K562 (cell line): ENCODE results near the gene ZDHHC8. TPM values are rescaled to one million over a fixed set of nuclear protein-coding genes. Genes with fewer than 3 reads are reported as not detected.
A peak's percentile ranks its signal among the peaks of the same experiment; 100 is the strongest.

ENCODE experiments used
- ARNT ChIP-seq, 2 experiments: fragments of 450-650 bp; IDR thresholded peaks; 2 replicates each; pipeline ENCODE4 v1.6.1; 2016; ENCODE audit warnings: mild to moderate bottlenecking in 1 of 2
- CBFB ChIP-seq: sonication (generic); formaldehyde crosslinking; IDR thresholded peaks from 2 replicates; pipeline ENCODE4 v1.4.0; 2020; ENCODE audit warnings: mild to moderate bottlenecking, missing genetic modification reagents
- ELF4 ChIP-seq: fragments of 450-650 bp; formaldehyde crosslinking; IDR thresholded peaks from 2 replicates; pipeline ENCODE4 v1.4.0; 2022; ENCODE audit warnings: missing genetic modification characterization
- FIP1L1 ChIP-seq: fragments of 200-400 bp; formaldehyde crosslinking; IDR thresholded peaks from 2 replicates; pipeline ENCODE4 v1.6.1; 2018; ENCODE audit warnings: mild to moderate bottlenecking, low read depth, low read length; ENCODE audit not compliant: poor library complexity, severe bottlenecking
- KLF13 ChIP-seq: fragments of 450-650 bp; IDR thresholded peaks from 2 replicates; pipeline ENCODE4 v1.6.1; 2016; ENCODE audit warnings: missing genetic modification characterization, low read depth, mild to moderate bottlenecking, missing compliant biosample characterization, moderate library complexity, borderline replicate concordance
- NFE2 ChIP-seq: IDR thresholded peaks from 2 replicates; pipeline ENCODE4 v1.6.1; 2014; ENCODE audit warnings: antibody characterized with exemption, low read depth
- NUFIP1 ChIP-seq: fragments of 450-650 bp; IDR thresholded peaks from 2 replicates; pipeline ENCODE4 v1.6.1; 2018; ENCODE audit not compliant: partially characterized antibody
- PHB ChIP-seq: fragments of 250-450 bp; sonication (Bioruptor Pico); IDR thresholded peaks from 2 replicates; pipeline ENCODE4 v1.5.0; 2021
- RBFOX2 ChIP-seq: fragments of 200-400 bp; formaldehyde crosslinking; IDR thresholded peaks from 2 replicates; pipeline ENCODE4 v1.6.1; 2017; ENCODE audit warnings: low read depth, mild to moderate bottlenecking, low read length, moderate library complexity
- RFX1 ChIP-seq: fragments of 450-650 bp; IDR thresholded peaks from 2 replicates; pipeline ENCODE4 v1.6.1; 2016; ENCODE audit warnings: mild to moderate bottlenecking, moderate library complexity
- RFX7 ChIP-seq: fragments of 250-450 bp; sonication (Bioruptor Pico); IDR thresholded peaks from 2 replicates; pipeline ENCODE4 v1.5.1; 2021; ENCODE audit warnings: mild to moderate bottlenecking
- SMARCA5 ChIP-seq: fragments of 450-650 bp; IDR thresholded peaks from 2 replicates; pipeline ENCODE4 v1.6.1; 2016
- TBL1XR1 ChIP-seq, 2 experiments: IDR thresholded peaks; 2 replicates each; pipeline ENCODE4 v1.6.1; 2012; ENCODE audit warnings: improper control_type of control experiment in 2 of 2, low read length in 2 of 2, mild to moderate bottlenecking in 1 of 2
- ZKSCAN8 ChIP-seq: fragments of 200-800 bp; sonication (Bioruptor generic); IDR thresholded peaks from 2 replicates; pipeline ENCODE4 v1.6.1; 2016; ENCODE audit warnings: missing genetic modification characterization, missing compliant biosample characterization
- ZNF133 ChIP-seq: fragments of 250-450 bp; sonication (Bioruptor Pico); IDR thresholded peaks from 2 replicates; pipeline ENCODE4 v1.4.0; 2020; ENCODE audit warnings: mild to moderate bottlenecking
- ZNF146 ChIP-seq: IDR thresholded peaks from one replicate; pipeline ENCODE4 v1.6.1; 2018; ENCODE audit warnings: missing compliant biosample characterization; ENCODE audit not compliant: unreplicated experiment
- ZSCAN29 ChIP-seq: fragments of 450-650 bp; IDR thresholded peaks from 2 replicates; pipeline ENCODE4 v1.6.1; 2017
- polyA plus RNA-seq, 8 experiments: library from polyadenylated mRNA; depleted of rRNA in 4 of 8; stranded (reverse) in 5 of 8; unstranded in 3 of 8; fragments of >200 nt; fragmentation: Nextera tagmentation in 2 of 8; fragmentation: Illumina TruSeq in 1 of 8; extraction: Ambion mirVana in 2 of 8; extraction: Trizol in 1 of 8; gene quantifications; 2 replicates each; pipeline versions ENCODE4 v1.2.1 to v1.2.3, GENCODE V29; 2011 to 2014; ENCODE audit warnings: inconsistent platforms in 1 of 8, missing spikeins in 1 of 8
- total RNA-seq, 7 experiments: library from RNA; depleted of rRNA in 6 of 7; stranded (reverse); fragments of >200 nt in 6 of 7; fragmentation: Illumina TruSeq in 2 of 7; extraction: Trizol in 2 of 7; gene quantifications; 2 replicates each; pipeline versions ENCODE4 v1.2.1 to v1.2.3, GENCODE V29; 2011 to 2021; ENCODE audit warnings: low replicate concordance in 1 of 7
- TF ChIP-seq, protein P1 (sequence below), 2 experiments: fragments of 450-650 bp in 1 of 2; IDR thresholded peaks; 2 replicates each; pipeline ENCODE4 v1.6.1; 2011 to 2017; ENCODE audit warnings: low read depth in 2 of 2, antibody characterized with exemption in 1 of 2, borderline replicate concordance in 1 of 2, low read length in 1 of 2, mild to moderate bottlenecking in 1 of 2, mixed read lengths in 1 of 2; ENCODE audit not compliant: control insufficient read depth in 1 of 2
- TF ChIP-seq, protein P2 (sequence below), 2 experiments: fragments of 150-350 bp in 1 of 2; IDR thresholded peaks; 2 replicates each; pipeline ENCODE4 v1.6.1; 2012 to 2016; ENCODE audit warnings: low read depth in 2 of 2, low read length in 2 of 2, mild to moderate bottlenecking in 1 of 2, moderate library complexity in 1 of 2
- TF ChIP-seq, protein P3 (sequence below): fragments of 250-450 bp; sonication (Bioruptor Pico); IDR thresholded peaks from 2 replicates; pipeline ENCODE4 v1.5.0; 2020; ENCODE audit warnings: mild to moderate bottlenecking, borderline replicate concordance

ZDHHC8 gene
- total and polyA plus RNA-seq, 9 of the 15 experiments (the other 6 are each of a cell fraction or from before 2014, with no cell fraction given): 0.04 to 109 (median 16.4) TPM

DNA sequence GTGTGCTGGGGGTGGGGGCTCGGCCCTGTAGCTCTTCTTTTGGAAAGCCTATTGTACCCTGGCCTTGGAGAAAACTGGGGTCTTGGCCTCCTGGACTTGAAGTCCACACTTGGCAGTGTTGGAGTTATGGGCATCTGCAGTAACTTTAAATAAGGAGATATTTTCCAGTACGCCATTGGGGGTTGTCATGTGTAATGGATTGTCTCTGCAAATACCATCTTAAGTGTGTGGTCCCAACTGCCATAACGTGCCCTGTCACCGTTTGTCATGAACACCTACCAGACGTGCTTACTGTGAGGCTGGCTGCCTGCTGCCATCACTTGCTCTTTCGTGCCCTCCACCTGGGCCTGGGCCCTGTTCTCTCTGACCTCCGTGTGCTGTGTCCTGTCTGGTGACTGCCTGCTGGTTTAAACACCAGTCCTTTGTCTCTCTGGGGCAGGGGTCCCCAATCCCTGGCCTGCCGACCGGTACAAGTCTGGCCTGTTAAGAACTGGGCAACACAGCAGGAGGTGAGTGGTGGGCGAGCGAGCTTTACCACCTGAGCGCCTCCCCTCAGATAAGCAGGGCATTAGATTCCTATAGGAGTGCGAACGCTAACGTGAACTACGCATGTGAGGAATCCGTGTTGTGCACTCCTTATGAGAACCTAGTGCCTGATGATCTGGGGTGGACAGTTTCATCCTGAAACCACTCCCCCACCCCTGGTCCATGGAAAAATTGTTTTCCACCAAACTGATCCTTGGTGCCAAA, 3.6 kb upstream of the ZDHHC8 start (continued):
- no peak for TF ChIP-seq ZKSCAN8 (CRISPR knock-in tag)
- peak; percentile 78 for TF ChIP-seq NUFIP1
- no peak for TF ChIP-seq PHB (CRISPR knock-in tag)
- TF ChIP-seq ZNF146: no peak
- TF ChIP-seq, protein P1, sequence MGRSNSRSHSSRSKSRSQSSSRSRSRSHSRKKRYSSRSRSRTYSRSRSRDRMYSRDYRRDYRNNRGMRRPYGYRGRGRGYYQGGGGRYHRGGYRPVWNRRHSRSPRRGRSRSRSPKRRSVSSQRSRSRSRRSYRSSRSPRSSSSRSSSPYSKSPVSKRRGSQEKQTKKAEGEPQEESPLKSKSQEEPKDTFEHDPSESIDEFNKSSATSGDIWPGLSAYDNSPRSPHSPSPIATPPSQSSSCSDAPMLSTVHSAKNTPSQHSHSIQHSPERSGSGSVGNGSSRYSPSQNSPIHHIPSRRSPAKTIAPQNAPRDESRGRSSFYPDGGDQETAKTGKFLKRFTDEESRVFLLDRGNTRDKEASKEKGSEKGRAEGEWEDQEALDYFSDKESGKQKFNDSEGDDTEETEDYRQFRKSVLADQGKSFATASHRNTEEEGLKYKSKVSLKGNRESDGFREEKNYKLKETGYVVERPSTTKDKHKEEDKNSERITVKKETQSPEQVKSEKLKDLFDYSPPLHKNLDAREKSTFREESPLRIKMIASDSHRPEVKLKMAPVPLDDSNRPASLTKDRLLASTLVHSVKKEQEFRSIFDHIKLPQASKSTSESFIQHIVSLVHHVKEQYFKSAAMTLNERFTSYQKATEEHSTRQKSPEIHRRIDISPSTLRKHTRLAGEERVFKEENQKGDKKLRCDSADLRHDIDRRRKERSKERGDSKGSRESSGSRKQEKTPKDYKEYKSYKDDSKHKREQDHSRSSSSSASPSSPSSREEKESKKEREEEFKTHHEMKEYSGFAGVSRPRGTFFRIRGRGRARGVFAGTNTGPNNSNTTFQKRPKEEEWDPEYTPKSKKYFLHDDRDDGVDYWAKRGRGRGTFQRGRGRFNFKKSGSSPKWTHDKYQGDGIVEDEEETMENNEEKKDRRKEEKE (IDR thresholded peaks at IDR 0.05; ENCODE audit: borderline replicate concordance in 1 of 2, control insufficient read depth in 1 of 2, low read depth in 2 of 2, low read length in 1 of 2): peak in 1 of 2 experiments; percentile 16; a peak in 1 of 4 replicates
- TF ChIP-seq RFX1: no peak
- no peak for TF ChIP-seq ZNF133 (CRISPR knock-in tag)
- TF ChIP-seq KLF13 (tag): 0 out of 2 replicates have a peak, but pooled peaks have one; percentile 10
- TF ChIP-seq RFX7: peak; percentile 82
- TF ChIP-seq, protein P2, sequence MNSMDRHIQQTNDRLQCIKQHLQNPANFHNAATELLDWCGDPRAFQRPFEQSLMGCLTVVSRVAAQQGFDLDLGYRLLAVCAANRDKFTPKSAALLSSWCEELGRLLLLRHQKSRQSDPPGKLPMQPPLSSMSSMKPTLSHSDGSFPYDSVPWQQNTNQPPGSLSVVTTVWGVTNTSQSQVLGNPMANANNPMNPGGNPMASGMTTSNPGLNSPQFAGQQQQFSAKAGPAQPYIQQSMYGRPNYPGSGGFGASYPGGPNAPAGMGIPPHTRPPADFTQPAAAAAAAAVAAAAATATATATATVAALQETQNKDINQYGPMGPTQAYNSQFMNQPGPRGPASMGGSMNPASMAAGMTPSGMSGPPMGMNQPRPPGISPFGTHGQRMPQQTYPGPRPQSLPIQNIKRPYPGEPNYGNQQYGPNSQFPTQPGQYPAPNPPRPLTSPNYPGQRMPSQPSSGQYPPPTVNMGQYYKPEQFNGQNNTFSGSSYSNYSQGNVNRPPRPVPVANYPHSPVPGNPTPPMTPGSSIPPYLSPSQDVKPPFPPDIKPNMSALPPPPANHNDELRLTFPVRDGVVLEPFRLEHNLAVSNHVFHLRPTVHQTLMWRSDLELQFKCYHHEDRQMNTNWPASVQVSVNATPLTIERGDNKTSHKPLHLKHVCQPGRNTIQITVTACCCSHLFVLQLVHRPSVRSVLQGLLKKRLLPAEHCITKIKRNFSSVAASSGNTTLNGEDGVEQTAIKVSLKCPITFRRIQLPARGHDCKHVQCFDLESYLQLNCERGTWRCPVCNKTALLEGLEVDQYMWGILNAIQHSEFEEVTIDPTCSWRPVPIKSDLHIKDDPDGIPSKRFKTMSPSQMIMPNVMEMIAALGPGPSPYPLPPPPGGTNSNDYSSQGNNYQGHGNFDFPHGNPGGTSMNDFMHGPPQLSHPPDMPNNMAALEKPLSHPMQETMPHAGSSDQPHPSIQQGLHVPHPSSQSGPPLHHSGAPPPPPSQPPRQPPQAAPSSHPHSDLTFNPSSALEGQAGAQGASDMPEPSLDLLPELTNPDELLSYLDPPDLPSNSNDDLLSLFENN (IDR thresholded peaks at IDR 0.05; ENCODE audit: low read depth in 2 of 2, low read length in 2 of 2): peak in 1 of 2 experiments; percentile 50; a peak in 1 of 4 replicates
- no peak for TF ChIP-seq CBFB (CRISPR knock-in tag)
- peak in 1 of 2 experiments; percentile 42; a peak in 1 of 4 replicates for TF ChIP-seq TBL1XR1 (IDR thresholded peaks at IDR 0.05; ENCODE audit: low read length in 2 of 2)
- TF ChIP-seq FIP1L1: peak; percentile 17
- TF ChIP-seq ZSCAN29: peak; percentile 17; the same call in 1 of the 2 replicates
- TF ChIP-seq NFE2: 0 out of 2 replicates have a peak, but pooled peaks have one; percentile 5
- TF ChIP-seq, protein P3, sequence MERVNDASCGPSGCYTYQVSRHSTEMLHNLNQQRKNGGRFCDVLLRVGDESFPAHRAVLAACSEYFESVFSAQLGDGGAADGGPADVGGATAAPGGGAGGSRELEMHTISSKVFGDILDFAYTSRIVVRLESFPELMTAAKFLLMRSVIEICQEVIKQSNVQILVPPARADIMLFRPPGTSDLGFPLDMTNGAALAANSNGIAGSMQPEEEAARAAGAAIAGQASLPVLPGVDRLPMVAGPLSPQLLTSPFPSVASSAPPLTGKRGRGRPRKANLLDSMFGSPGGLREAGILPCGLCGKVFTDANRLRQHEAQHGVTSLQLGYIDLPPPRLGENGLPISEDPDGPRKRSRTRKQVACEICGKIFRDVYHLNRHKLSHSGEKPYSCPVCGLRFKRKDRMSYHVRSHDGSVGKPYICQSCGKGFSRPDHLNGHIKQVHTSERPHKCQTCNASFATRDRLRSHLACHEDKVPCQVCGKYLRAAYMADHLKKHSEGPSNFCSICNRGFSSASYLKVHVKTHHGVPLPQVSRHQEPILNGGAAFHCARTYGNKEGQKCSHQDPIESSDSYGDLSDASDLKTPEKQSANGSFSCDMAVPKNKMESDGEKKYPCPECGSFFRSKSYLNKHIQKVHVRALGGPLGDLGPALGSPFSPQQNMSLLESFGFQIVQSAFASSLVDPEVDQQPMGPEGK (CRISPR knock-in tag): 0 out of 2 replicates have a peak, but pooled peaks have one; percentile 12
- TF ChIP-seq ARNT (IDR thresholded peaks at IDR 0.05): 0 out of 4 replicates have a peak, but pooled peaks of 1 of the 2 experiments have one; percentile 23
- TF ChIP-seq RBFOX2: peak; percentile 3
- TF ChIP-seq SMARCA5: no peak
- 0 out of 2 replicates have a peak, but pooled peaks have one; percentile 7 for TF ChIP-seq ELF4 (CRISPR knock-in tag)
